ENCODE data around the gene PTBP2.

Gene PTBP2

GRCh38 chr1:96707023-96707422 lies 14.6 kb upstream of the PTBP2 start:
- TF ChIP-seq TAF1 (IDR thresholded peaks at IDR 0.05; ENCODE audit: borderline replicate concordance, insufficient read depth, low read length) (no peak), SIN3A (IDR thresholded peaks at IDR 0.05; ENCODE audit: borderline replicate concordance, insufficient read depth, low read length) (no peak), POLR2AphosphoS5 (IDR thresholded peaks at IDR 0.05; ENCODE audit: low read depth, low read length) (no peak), FOXP2 (optimal IDR thresholded peaks at IDR 0.05; ENCODE audit: borderline replicate concordance, extremely low read depth, extremely low read length, insufficient read depth) (no peak)
- TF ChIP-seq, protein P1, sequence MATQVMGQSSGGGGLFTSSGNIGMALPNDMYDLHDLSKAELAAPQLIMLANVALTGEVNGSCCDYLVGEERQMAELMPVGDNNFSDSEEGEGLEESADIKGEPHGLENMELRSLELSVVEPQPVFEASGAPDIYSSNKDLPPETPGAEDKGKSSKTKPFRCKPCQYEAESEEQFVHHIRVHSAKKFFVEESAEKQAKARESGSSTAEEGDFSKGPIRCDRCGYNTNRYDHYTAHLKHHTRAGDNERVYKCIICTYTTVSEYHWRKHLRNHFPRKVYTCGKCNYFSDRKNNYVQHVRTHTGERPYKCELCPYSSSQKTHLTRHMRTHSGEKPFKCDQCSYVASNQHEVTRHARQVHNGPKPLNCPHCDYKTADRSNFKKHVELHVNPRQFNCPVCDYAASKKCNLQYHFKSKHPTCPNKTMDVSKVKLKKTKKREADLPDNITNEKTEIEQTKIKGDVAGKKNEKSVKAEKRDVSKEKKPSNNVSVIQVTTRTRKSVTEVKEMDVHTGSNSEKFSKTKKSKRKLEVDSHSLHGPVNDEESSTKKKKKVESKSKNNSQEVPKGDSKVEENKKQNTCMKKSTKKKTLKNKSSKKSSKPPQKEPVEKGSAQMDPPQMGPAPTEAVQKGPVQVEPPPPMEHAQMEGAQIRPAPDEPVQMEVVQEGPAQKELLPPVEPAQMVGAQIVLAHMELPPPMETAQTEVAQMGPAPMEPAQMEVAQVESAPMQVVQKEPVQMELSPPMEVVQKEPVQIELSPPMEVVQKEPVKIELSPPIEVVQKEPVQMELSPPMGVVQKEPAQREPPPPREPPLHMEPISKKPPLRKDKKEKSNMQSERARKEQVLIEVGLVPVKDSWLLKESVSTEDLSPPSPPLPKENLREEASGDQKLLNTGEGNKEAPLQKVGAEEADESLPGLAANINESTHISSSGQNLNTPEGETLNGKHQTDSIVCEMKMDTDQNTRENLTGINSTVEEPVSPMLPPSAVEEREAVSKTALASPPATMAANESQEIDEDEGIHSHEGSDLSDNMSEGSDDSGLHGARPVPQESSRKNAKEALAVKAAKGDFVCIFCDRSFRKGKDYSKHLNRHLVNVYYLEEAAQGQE (IDR thresholded peaks at IDR 0.05; ENCODE audit: insufficient read depth in 1 of 2, low read depth in 2 of 2, low read length in 2 of 2), result no peak

DNA sequence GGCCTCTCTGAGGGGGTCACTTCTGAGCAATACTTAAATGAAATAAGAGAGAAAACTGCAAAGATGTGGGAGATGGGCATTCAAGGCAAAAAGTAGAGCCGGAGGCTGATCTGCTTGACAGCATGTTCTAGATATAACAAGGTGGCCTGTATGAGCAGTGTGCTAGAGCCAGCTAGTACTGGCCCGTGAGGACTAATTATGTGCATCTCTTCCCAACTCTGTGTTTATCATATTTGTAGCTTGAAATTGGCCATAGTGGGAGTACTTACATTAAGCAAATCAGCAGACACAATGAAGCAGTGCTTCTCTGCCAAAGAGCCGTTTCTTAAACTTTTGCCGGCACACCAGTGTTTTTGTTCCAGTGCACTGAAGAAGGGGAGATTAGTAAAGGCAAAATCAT lies 13.1 kb upstream of the PTBP2 start:
- no peak for TF ChIP-seq POLR2AphosphoS5 (IDR thresholded peaks at IDR 0.05; ENCODE audit: low read depth, low read length)
- no peak for TF ChIP-seq SIN3A (IDR thresholded peaks at IDR 0.05; ENCODE audit: borderline replicate concordance, insufficient read depth, low read length)
- TF ChIP-seq, protein P1 (IDR thresholded peaks at IDR 0.05; ENCODE audit: insufficient read depth in 1 of 2, low read depth in 2 of 2, low read length in 2 of 2), result no peak
- no peak for TF ChIP-seq FOXP2 (optimal IDR thresholded peaks at IDR 0.05; ENCODE audit: borderline replicate concordance, extremely low read depth, extremely low read length, insufficient read depth)
- TF ChIP-seq TAF1 (IDR thresholded peaks at IDR 0.05; ENCODE audit: borderline replicate concordance, insufficient read depth, low read length), result no peak

DNA sequence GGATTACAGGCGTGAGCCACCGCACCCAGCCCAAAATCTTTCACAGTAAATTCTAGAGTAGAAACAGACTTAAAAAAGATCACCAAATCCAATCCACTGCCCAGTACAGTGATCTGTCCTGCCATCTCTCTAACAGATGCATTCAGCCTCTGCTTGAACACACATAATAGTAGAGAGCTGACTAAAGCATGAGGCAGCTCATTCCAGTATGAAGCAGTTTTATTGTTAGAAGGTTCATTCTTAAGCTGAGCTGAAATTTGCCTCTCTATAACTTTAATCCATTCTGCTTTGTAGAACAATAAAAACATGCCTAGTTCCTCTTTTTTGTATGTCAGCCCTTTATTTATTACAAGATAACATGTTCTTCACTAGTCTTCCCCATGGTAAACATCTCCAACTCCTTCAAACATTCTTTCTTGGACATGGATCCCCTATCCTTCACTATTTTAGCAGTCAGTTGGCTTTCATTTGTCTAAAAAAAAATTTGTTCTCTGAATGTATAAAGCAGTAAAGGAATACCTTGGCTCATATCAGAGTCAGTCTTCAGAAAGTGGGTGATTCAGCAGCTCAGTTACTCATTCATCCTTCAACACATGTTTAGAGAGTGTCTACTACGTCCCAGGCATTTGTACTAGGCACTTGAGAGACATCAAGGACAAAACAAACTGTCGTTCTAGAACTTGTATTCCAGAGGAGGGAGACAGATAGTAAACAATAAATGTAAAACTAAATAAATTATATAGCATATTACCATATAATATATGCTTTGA lies 10.7 kb upstream of the PTBP2 start:
- TF ChIP-seq TAF1 (IDR thresholded peaks at IDR 0.05; ENCODE audit: borderline replicate concordance, insufficient read depth, low read length), result no peak
- no peak for TF ChIP-seq SIN3A (IDR thresholded peaks at IDR 0.05; ENCODE audit: borderline replicate concordance, insufficient read depth, low read length)
- TF ChIP-seq FOXP2 (optimal IDR thresholded peaks at IDR 0.05; ENCODE audit: borderline replicate concordance, extremely low read depth, extremely low read length, insufficient read depth), result no peak
- TF ChIP-seq, protein P1 (IDR thresholded peaks at IDR 0.05; ENCODE audit: insufficient read depth in 1 of 2, low read depth in 2 of 2, low read length in 2 of 2), result no peak
- TF ChIP-seq POLR2AphosphoS5 (IDR thresholded peaks at IDR 0.05; ENCODE audit: low read depth, low read length), result no peak

DNA sequence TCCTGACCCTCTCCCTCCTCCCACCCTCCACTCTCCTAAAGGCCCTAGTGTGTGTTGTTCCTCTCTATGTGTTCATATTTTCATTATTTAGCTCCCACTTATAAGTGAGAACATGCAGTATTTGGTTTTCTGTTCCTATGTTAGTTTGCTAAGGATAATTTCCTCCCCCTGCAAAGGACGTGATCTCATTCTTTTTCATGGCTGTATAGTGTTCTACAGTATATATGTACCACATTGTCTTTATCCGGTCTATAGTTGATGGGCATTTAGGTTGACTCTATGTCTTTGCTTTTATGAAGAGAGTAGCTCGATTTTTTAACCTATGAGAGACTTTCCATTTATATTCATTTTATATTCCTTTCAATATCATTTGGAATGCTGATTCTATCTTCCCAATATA lies 7.9 kb upstream of the PTBP2 start:
- no peak for TF ChIP-seq TAF1 (IDR thresholded peaks at IDR 0.05; ENCODE audit: borderline replicate concordance, insufficient read depth, low read length)
- TF ChIP-seq SIN3A (IDR thresholded peaks at IDR 0.05; ENCODE audit: borderline replicate concordance, insufficient read depth, low read length), result no peak
- TF ChIP-seq POLR2AphosphoS5 (IDR thresholded peaks at IDR 0.05; ENCODE audit: low read depth, low read length), result no peak
- TF ChIP-seq FOXP2 (optimal IDR thresholded peaks at IDR 0.05; ENCODE audit: borderline replicate concordance, extremely low read depth, extremely low read length, insufficient read depth), result no peak

- TF ChIP-seq TAF1 (IDR thresholded peaks at IDR 0.05; ENCODE audit: borderline replicate concordance, insufficient read depth, low read length) (no peak), SIN3A (IDR thresholded peaks at IDR 0.05; ENCODE audit: borderline replicate concordance, insufficient read depth, low read length) (no peak), POLR2AphosphoS5 (IDR thresholded peaks at IDR 0.05; ENCODE audit: low read depth, low read length) (no peak), FOXP2 (optimal IDR thresholded peaks at IDR 0.05; ENCODE audit: borderline replicate concordance, extremely low read depth, extremely low read length, insufficient read depth) (no peak)
- TF ChIP-seq, protein P1 (IDR thresholded peaks at IDR 0.05; ENCODE audit: insufficient read depth in 1 of 2, low read depth in 2 of 2, low read length in 2 of 2), result no peak
Observed at GRCh38 chr1:96714881-96715280, 6.7 kb upstream of the PTBP2 start.
